NOMO-1 treated with DMSO at 0.1 percent for 48 hours (cell line): ENCODE data around the gene PPP3R2.
"Not testable (repeated sequence)": the region's sequence is repeated elsewhere in the genome, so short reads cannot be mapped to it uniquely, and the experiment has no call there.

Experiments
- DNase-seq: peaks from one replicate; lab custom pipeline; 2025; ENCODE audit not compliant: unreplicated experiment; lab: John Stamatoyannopoulos, UW

Gene PPP3R2

DNA sequence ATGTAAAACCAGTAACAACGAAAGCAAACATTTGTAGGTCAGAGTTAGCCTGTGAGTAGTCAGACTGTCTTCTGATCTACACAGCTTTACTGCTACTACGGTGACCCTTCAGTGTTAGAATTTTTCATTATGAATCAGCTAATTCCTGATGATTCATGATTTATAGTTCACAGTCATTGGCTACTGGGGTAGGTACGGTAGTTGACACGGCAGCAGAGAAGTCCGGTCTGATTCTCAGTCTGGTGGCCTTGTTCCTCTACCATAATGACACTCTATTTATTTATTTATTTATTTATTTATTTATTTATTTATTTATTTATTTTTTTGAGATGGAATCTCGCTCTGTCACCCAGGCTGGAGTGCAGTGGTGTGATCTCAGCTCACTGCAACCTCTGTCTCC is 4.7 kb downstream of the PPP3R2 start:
- DNase-seq = not testable (repeated sequence)

- no peak for DNase-seq
Measured at GRCh38 chr9:101587332-101588043, 7.3 kb downstream of the PPP3R2 start.

DNA sequence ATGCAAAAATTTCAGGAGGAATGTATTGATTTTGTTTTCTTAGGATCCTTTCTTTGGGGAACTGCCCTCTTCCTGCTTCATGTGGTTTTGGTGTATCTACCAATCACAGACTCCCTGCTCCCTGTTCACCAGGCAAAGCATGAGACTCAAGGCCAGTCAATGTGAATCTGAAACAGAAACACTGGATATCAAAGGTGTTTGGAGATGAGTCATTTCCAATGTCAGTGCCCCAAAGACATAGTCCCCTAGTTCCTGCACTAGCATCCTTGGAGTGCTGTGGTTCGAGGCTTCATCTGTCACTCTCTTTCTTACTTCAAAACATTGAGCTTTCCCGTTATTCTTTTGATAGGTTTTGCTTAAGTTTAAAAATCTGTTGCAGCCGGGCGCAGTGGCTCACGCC is 8.1 kb downstream of the PPP3R2 start:
- peak; percentile 26 for DNase-seq

- peak; percentile 89 for DNase-seq
Measured at GRCh38 chr9:101585740-101586139, 9.0 kb downstream of the PPP3R2 start.

- DNase-seq = no peak
Measured at GRCh38 chr9:101582553-101582952, 12.2 kb downstream of the PPP3R2 start.

DNA sequence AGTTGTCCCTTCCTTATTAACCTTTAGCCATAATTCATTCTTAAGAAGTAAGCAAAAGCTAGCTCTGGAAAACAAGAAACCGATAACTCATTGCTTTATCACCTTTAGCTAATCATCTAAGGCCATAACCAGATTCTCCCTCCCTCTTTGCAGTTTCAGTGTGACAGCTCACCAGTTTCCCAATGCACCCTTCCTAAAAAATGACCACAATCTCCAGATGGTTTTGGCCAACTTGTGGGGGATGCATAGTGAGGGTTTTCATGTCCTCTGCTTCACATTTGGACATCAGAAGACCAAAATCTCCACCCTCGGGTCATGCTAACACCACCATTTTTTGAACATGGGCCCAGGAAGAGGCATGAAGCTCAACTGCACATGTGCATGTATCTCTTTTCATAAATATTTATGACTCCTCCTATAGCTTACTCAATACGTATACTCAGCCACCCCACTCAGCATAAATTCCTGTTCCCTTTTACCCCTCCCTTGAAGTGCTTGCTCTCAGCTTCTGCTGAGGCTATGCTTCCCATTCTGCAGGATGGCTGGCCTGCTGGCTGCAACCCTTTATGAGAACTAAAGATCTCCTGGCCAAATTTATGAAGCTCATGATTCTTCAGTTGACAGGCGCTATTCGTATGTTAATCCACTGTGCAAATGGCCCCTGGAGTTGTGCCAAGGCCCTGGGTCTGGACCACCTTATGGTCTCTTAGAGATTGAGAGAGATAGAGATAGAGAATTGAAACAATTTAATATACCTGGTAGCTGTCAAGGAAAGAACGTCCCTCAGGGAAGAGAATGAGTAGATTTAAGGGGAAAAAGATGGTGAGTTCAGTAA is 14.8 kb downstream of the PPP3R2 start:
- DNase-seq = peak; percentile 82

DNA sequence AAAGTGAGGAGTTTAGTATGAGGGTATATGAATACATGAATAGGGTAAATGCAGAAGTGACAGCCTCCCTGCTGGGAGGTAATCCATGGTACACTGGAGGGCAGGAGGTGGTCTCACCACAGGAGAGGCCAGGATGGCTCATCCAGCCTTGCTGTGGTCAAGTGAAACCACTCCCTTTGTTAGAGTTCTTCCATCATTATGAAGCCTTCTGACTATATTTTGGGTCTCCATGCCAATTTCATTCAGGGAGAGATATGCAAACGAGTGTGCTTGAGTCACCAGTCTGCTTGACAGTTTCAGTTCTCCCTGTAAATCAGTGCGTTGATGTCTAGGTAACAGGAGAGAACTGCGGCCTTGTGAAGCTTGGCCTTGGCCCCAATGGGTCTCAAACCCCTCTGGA is 16.4 kb downstream of the PPP3R2 start:
- peak; percentile 72 for DNase-seq

- no peak for DNase-seq
Measured at GRCh38 chr9:101574731-101575333, 19.9 kb downstream of the PPP3R2 start.

DNA sequence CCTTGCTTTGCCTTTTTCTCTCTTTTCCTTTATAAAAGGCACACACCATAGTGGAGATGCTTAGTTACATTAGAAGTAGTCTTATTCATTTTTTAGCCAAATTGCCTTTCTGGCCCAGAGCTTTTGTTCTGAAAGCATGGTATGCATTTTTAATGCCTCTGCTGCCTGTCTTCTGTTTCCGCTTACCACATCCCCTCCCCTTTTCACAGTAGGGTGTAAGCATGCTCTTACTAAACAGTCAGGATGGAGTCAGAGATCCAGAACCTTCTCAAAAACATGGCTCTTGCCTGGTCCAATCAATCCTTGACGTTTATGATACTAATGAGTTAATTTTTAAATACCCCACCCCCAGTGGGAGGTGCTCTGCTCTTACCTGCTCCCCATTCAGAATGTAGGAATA is 22.5 kb downstream of the PPP3R2 start:
- DNase-seq = no peak

DNA sequence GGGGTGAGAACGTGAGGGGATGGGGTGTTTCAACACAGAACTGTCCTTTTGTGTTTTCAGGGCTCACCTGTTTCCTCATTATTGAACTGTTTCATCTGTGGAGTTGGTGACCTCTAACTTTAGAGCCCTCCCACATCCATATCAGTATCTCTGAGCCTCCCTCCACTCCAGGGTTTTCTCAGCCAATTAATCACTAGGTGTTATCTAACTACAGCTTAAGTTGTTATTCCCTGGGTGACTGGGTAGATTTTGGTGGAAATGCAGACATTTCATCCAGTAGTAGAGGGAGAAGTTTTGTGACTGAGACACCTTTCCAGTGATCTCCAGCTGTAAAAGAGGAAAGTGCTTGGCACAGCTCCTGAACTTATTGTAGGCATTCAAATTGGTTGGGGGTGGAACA is 23.7 kb downstream of the PPP3R2 start:
- no peak for DNase-seq

DNA sequence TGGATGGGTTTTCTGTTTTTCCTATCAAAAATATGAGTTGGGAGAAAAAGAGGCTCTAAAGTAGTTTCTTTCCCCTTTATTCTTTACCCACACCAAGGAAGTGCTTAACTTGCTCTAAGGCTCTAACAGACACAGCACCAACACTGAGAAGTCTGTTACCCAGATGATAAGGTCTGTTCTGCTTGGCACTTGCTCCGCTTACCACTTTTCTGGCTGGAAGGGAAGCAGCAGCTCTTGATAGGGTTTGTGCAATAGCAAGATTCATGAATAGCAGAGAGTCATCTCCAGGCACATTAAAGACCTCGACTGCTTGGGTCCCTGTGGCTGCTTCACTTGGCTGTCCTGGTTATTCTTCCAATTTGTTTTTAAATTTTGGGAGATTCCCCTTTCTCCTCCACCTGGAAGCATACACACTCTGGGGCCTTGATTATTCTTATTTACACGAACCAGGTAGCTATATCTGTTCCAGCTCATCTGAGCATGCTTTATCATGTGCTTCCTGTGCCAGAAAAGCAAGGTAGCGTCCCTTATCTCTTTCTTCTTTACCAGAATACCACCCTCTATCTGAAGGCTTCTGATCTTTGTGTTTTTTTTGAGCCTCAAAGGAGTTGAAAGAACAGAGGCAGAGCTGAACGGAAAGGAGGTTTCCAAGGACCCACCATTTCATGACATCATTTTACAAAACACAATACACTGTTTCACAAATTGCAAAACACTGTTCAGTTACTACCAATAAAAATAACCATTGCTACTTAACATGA is 24.8 kb downstream of the PPP3R2 start:
- peak; percentile 51 for DNase-seq

- no peak for DNase-seq
Measured at GRCh38 chr9:101567725-101568350, 26.9 kb downstream of the PPP3R2 start.

DNA sequence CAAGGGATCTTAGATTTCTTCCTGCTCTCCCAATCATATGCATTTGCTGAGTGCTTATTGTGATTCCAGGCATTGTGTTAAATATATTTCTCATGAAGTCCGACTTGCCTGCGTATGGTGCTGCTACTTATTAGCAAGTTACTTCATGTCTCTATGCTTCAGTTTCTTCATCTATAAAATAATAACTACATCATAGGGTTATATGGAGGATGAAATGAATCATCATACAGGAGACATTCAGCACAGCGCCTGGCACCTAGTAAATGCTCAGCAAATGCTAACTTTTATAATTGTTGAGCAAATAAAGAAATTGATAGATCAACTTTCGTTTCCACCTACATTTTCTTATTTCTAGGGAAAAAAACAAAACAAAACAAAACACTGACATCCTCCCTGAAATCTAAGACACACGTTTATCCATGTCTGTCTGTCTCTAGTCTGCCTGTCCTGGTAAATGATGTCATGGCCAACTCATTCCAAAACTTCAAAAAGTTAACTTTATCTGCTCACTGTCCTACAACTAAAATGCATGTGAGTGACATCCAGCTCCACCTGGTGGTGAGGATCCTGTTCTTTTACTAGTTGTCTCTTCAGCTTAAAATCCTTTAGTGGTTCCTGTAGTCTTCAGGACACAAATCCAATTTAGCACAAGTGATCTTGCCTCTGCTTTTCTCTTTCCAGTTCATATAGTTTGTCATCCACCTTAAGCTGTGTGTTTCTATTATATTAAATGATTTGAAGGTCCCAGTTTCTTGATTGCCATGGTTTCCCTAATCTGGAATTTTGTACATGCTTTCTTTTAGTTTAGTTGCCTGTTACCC is 27.7 kb downstream of the PPP3R2 start:
- DNase-seq = peak; percentile 6

DNA sequence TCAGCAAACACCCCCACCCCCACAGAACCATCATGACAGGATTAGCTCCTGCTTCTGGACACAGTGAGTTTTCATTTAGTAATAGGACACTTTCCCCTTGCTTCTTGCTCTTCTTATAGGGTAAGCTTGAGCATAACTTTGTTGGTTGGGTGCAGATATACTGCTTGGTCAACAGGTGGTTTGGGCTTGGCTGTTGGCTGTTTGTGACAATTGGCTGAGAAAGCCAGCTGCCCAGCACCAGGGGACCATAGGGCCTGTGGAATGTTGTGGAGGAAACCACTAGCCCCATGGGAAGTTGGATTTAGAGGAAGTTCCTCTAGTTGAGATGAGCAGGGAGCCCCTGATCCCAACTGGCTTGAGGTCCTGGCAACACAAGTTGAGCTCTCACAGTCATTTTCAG is 30.5 kb downstream of the PPP3R2 start:
- no peak for DNase-seq

- no peak for DNase-seq
Measured at GRCh38 chr9:101562966-101563365, 31.8 kb downstream of the PPP3R2 start.

DNA sequence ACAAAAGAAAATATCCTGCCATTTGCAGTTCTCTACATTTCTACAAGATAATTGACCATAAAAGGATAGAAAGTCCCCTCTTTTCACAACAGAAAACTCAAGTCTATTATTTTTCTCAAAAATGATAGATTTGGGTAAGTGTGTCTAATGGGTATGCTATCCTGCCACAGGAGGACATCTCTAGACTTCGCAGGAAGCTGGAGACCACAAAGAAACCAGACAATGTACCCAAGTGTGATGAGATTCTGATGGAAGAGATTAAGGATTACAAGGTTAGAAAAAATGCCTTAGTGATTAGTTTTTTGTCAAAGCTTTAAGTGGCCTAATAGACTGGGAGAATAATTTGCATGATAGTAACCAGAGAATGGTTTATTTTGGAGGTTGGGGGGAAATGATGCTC is 33.0 kb downstream of the PPP3R2 start:
- DNase-seq = no peak

DNA sequence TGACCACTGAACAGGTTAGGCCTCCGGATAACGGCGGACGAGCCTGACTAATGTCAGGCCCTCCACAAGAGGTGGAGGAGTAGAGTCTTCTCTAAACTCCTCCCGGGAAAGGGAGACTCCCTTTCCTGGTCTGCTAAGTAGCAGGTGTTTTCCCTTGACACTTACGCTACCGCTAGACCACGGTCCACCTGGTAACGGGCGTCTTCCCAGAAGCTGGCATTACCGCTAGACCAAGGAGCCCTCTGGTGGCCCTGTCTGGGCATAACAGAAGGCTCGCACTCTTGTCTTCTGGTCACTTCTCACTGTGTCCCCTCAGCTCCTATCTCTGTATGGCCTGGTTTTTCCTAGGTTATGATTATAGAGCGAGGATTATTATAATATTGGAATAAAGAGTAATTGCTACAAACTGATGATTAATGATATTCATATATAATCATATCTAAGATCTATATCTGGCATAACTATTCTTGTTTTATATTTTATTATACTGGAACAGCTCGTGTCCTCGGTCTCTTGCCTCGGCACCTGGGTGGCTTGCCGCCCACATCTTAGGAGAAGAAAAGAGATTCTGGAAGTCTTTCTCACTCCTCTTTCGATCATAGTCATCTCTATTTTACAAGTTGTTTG is 45.2 kb downstream of the PPP3R2 start:
- DNase-seq = not testable (repeated sequence)

GRCh38 chr9:101543098-101543735 is 51.6 kb downstream of the PPP3R2 start:
- no peak for DNase-seq
